HepG2 (cell line): ENCODE measurements around the gene UBE2M. TPM values are rescaled to one million over a fixed set of nuclear protein-coding genes. Genes with fewer than 3 reads are reported as not detected.

Experiments used
- ATF3 ChIP-seq: sonication (generic); formaldehyde crosslinking; IDR thresholded peaks from 2 replicates; pipeline ENCODE4 v1.4.0; 2020; ENCODE audit warnings: missing genetic modification reagents
- JUND ChIP-seq: sonication (generic); formaldehyde crosslinking; IDR thresholded peaks from 2 replicates; pipeline ENCODE4 v1.8.0; 2022; ENCODE audit warnings: mild to moderate bottlenecking, missing genetic modification reagents
- LBX2 ChIP-seq: sonication (generic); formaldehyde crosslinking; IDR thresholded peaks from 2 replicates; pipeline ENCODE4 v1.5.0; 2020; ENCODE audit warnings: missing genetic modification reagents, mild to moderate bottlenecking, borderline replicate concordance
- LCORL ChIP-seq, 2 experiments: fragments of 450-650 bp in 1 of 2; sonication (generic) in 1 of 2; formaldehyde crosslinking in 1 of 2; IDR thresholded peaks; 2 replicates each; pipeline versions ENCODE4 v1.5.0 to v1.6.1; 2017 to 2020; ENCODE audit warnings: antibody characterized with exemption in 1 of 2, missing genetic modification reagents in 1 of 2
- MAZ ChIP-seq, 2 experiments: sonication (generic) in 1 of 2; formaldehyde crosslinking in 1 of 2; IDR thresholded peaks; 2 replicates each; pipeline versions ENCODE4 v1.5.0 to v1.6.1; 2012 to 2020; ENCODE audit warnings: low read depth in 2 of 2, mild to moderate bottlenecking in 2 of 2, borderline replicate concordance in 1 of 2, improper control_type of control experiment in 1 of 2, low read length in 1 of 2, missing genetic modification reagents in 1 of 2, moderate library complexity in 1 of 2
- PHF21A ChIP-seq: sonication (generic); formaldehyde crosslinking; IDR thresholded peaks from 2 replicates; pipeline ENCODE4 v1.5.0; 2020; ENCODE audit warnings: mild to moderate bottlenecking, missing genetic modification reagents
- RARA ChIP-seq: IDR thresholded peaks from 2 replicates; pipeline ENCODE4 v1.6.1; 2016; ENCODE audit warnings: missing genetic modification reagents, missing compliant biosample characterization
- SMC3 ChIP-seq: IDR thresholded peaks from 2 replicates; pipeline ENCODE4 v1.6.1; 2011; ENCODE audit warnings: low read length, improper control_type of control experiment
- SOX13 ChIP-seq, 3 experiments: fragments of 450-650 bp in 1 of 3; sonication (generic) in 1 of 3; formaldehyde crosslinking in 1 of 3; IDR thresholded peaks in 2 of 3; conservative IDR thresholded peaks in 1 of 3; 2 replicates each; pipeline versions ENCODE4 v1.5.0 to v1.6.1; 2016 to 2020; ENCODE audit warnings: antibody characterized with exemption in 1 of 3, mild to moderate bottlenecking in 1 of 3, missing compliant biosample characterization in 1 of 3, missing genetic modification reagents in 1 of 3, moderate library complexity in 1 of 3
- TCF7L2 ChIP-seq: IDR thresholded peaks from 2 replicates; pipeline ENCODE4 v1.6.1; 2011; ENCODE audit warnings: mild to moderate bottlenecking, low read depth, low read length, moderate library complexity
- ZNF260 ChIP-seq: sonication (generic); formaldehyde crosslinking; IDR thresholded peaks from 2 replicates; pipeline ENCODE4 v1.4.0; 2020; ENCODE audit warnings: missing genetic modification reagents, low read depth, mild to moderate bottlenecking, borderline replicate concordance
- ZNF451 ChIP-seq: sonication (generic); formaldehyde crosslinking; IDR thresholded peaks from 2 replicates; pipeline ENCODE4 v1.5.0; 2020; ENCODE audit warnings: mild to moderate bottlenecking, missing genetic modification reagents
- ZNF513 ChIP-seq: sonication (generic); formaldehyde crosslinking; conservative IDR thresholded peaks from 2 replicates; pipeline ENCODE4 v1.5.0; 2020; ENCODE audit warnings: missing genetic modification reagents
- polyA plus RNA-seq, 8 experiments: library from polyadenylated mRNA; depleted of rRNA in 3 of 8; stranded (reverse) in 7 of 8; unstranded in 1 of 8; fragments of >200 nt; fragmentation: Illumina TruSeq in 4 of 8; extraction: Trizol in 4 of 8; gene quantifications; 2 replicates each; pipeline versions ENCODE4 v1.2.1 to v1.2.3, GENCODE V29; 2011 to 2016; ENCODE audit warnings: low read depth in 4 of 8, missing spikeins in 1 of 8, mixed read lengths in 1 of 8; ENCODE audit not compliant: insufficient read depth in 1 of 8
- total RNA-seq, 5 experiments: library from RNA; depleted of rRNA; stranded (reverse); fragments of >200 nt; fragmentation: Illumina TruSeq; extraction: Trizol; gene quantifications; 2 replicates each; pipeline ENCODE4 v1.2.3, GENCODE V29; 2016; ENCODE audit warnings: low read depth in 1 of 5
- TF ChIP-seq, protein P1 (sequence below): sonication (generic); formaldehyde crosslinking; IDR thresholded peaks from 2 replicates; pipeline ENCODE4 v1.9.0; 2021; ENCODE audit warnings: mild to moderate bottlenecking, missing genetic modification reagents
- TF ChIP-seq, protein P2 (sequence below): sonication (generic); formaldehyde crosslinking; conservative IDR thresholded peaks from 2 replicates; pipeline ENCODE4 v1.8.0; 2022; ENCODE audit warnings: missing genetic modification reagents

Gene UBE2M
- total and polyA plus RNA-seq, 2 of the 13 experiments (the other 11 are each of a cell fraction or from before 2014, with no cell fraction given), result 36.2 to 50.3 TPM

GRCh38 chr19:58543826-58544590, 14.4 kb downstream of the UBE2M start, which contains the start of gene TRIM28 (continued):
- TF ChIP-seq LCORL (IDR thresholded peaks at IDR 0.05), result no peak
- peak; percentile 67; the same call in 1 of the 2 replicates for TF ChIP-seq LCORL (CRISPR knock-in tag; IDR thresholded peaks at IDR 0.05)
- TF ChIP-seq ZNF451 (CRISPR knock-in tag), result peak; percentile 67
- no peak for TF ChIP-seq TCF7L2
- TF ChIP-seq MAZ (IDR thresholded peaks at IDR 0.05; ENCODE audit: borderline replicate concordance, low read depth, low read length), result peak; percentile 42; the same call in 1 of the 2 replicates
- peak; percentile 87 for TF ChIP-seq MAZ (CRISPR knock-in tag; IDR thresholded peaks at IDR 0.05; ENCODE audit: low read depth)
- TF ChIP-seq SMC3, result no peak
- no peak for TF ChIP-seq ZNF260 (CRISPR knock-in tag)
- TF ChIP-seq, protein P1, sequence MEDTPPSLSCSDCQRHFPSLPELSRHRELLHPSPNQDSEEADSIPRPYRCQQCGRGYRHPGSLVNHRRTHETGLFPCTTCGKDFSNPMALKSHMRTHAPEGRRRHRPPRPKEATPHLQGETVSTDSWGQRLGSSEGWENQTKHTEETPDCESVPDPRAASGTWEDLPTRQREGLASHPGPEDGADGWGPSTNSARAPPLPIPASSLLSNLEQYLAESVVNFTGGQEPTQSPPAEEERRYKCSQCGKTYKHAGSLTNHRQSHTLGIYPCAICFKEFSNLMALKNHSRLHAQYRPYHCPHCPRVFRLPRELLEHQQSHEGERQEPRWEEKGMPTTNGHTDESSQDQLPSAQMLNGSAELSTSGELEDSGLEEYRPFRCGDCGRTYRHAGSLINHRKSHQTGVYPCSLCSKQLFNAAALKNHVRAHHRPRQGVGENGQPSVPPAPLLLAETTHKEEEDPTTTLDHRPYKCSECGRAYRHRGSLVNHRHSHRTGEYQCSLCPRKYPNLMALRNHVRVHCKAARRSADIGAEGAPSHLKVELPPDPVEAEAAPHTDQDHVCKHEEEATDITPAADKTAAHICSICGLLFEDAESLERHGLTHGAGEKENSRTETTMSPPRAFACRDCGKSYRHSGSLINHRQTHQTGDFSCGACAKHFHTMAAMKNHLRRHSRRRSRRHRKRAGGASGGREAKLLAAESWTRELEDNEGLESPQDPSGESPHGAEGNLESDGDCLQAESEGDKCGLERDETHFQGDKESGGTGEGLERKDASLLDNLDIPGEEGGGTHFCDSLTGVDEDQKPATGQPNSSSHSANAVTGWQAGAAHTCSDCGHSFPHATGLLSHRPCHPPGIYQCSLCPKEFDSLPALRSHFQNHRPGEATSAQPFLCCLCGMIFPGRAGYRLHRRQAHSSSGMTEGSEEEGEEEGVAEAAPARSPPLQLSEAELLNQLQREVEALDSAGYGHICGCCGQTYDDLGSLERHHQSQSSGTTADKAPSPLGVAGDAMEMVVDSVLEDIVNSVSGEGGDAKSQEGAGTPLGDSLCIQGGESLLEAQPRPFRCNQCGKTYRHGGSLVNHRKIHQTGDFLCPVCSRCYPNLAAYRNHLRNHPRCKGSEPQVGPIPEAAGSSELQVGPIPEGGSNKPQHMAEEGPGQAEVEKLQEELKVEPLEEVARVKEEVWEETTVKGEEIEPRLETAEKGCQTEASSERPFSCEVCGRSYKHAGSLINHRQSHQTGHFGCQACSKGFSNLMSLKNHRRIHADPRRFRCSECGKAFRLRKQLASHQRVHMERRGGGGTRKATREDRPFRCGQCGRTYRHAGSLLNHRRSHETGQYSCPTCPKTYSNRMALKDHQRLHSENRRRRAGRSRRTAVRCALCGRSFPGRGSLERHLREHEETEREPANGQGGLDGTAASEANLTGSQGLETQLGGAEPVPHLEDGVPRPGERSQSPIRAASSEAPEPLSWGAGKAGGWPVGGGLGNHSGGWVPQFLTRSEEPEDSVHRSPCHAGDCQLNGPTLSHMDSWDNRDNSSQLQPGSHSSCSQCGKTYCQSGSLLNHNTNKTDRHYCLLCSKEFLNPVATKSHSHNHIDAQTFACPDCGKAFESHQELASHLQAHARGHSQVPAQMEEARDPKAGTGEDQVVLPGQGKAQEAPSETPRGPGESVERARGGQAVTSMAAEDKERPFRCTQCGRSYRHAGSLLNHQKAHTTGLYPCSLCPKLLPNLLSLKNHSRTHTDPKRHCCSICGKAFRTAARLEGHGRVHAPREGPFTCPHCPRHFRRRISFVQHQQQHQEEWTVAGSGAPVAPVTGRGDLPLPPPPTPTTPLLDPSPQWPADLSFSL (CRISPR knock-in tag), result no peak
- peak; percentile 87; the same call in 1 of the 2 replicates for TF ChIP-seq ZNF513
- 0 out of 2 replicates have a peak, but pooled peaks have one; percentile 29 for TF ChIP-seq ATF3
- TF ChIP-seq, protein P2, sequence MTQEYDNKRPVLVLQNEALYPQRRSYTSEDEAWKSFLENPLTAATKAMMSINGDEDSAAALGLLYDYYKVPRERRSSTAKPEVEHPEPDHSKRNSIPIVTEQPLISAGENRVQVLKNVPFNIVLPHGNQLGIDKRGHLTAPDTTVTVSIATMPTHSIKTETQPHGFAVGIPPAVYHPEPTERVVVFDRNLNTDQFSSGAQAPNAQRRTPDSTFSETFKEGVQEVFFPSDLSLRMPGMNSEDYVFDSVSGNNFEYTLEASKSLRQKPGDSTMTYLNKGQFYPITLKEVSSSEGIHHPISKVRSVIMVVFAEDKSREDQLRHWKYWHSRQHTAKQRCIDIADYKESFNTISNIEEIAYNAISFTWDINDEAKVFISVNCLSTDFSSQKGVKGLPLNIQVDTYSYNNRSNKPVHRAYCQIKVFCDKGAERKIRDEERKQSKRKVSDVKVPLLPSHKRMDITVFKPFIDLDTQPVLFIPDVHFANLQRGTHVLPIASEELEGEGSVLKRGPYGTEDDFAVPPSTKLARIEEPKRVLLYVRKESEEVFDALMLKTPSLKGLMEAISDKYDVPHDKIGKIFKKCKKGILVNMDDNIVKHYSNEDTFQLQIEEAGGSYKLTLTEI (CRISPR knock-in tag), result no peak
- TF ChIP-seq JUND (CRISPR knock-in tag), result no peak
- 0 out of 2 replicates have a peak, but pooled peaks have one; percentile 47 for TF ChIP-seq PHF21A (CRISPR knock-in tag)
- no peak; the same call in 1 of the 2 replicates for TF ChIP-seq RARA (CRISPR knock-in tag)
- no peak; the same call in 1 of the 2 replicates for TF ChIP-seq LBX2 (CRISPR knock-in tag)
- TF ChIP-seq SOX13 (IDR thresholded peaks at IDR 0.05), result no peak
- TF ChIP-seq SOX13 (CRISPR knock-in tag; conservative IDR thresholded peaks at IDR 0.05 in 1 of 2, IDR thresholded peaks at IDR 0.05 in 1 of 2), result no peak; a peak in 1 of 4 replicates
